Measurements from ENCODE around the gene RNF166.

RNF166 gene

DNA sequence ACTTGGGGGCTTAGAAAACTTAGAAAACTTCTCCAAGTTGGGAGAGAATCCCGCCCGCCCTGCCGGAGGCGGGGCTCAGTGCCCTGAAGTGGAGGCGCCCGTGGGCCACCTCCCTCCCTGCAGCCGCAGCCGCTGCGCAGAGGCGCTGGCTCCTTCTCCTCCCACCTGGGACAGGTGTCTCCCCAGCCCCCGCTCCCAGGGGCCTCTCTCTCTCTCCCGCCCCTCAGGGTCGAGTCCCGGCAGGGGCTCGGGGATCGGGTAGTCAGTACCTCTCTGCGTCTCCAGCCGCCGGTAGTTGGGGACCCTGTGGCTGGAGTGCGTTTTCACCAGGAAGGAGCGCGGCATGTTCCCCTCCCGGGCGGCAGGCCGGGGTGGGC lies 20.2 kb downstream of the RNF166 start:
- Histone ChIP-seq H3K4me3 (ENCODE audit: low read length) (peak overlapping the region; percentile 31), H3K36me3 (ENCODE audit: insufficient read depth, low read length) (no peaks in the 10 kb centered on the region), H3K4me1 (ENCODE audit: insufficient read depth, low read length) (peaks cover 18% of the 10 kb centered on the region), H2AFZ (ENCODE audit: low read depth, low read length) (no peak overlapping the region), H3K27me3 (ENCODE audit: insufficient read depth, low read length) (peaks cover 52% of the 10 kb centered on the region), H3K9me3 (ENCODE audit: low read length) (no peaks in the 10 kb centered on the region)

DNA sequence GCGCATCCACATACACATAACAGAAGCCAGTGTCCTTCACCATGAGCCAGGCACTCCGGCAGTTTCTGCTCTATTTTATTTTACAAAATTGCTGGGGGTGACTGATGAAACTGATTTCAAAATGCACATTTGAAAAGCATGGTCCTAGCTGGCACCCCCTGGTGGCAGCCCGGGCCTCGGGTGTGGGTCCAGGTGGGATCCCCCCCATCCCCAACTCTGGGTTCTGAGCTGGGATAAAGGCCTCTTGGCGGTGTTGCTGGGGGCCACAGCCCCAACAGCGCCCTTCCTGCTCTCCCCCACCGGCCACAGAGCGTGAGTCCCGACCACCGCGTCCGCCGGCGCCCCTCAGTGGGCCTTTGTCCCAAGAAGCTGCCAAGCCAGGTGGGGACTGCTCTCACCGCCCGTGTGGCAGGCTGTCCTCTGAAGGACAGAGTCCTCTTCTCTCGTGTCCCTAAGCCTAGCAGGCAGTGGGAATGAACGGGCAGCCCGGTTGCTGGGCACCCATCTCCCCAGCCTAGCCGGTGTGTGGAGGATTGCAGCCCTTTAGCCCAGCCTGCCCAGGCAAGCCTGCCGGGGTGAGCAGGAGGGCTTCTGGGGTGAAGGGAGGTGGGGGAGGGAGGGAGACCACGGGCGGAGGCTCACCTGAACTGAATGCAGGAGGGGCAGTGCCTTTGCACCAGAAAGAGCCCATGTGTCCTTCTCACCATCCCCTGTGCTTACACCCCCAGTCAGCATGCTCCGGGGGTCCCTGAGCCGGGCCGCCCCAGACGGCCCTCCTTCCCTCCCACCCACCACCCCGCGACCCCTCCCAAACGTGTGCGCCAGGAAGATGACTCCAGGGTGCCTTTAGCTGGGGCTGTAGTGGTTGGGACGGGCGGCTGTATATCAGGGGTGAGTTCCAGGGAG lies 20.8 kb downstream of the RNF166 start:
- Histone ChIP-seq H2AFZ (ENCODE audit: low read depth, low read length) (no peak overlapping the region), H3K9me3 (ENCODE audit: low read length) (no peaks in the 10 kb centered on the region), H3K4me1 (ENCODE audit: insufficient read depth, low read length) (peaks cover 18% of the 10 kb centered on the region), H3K27me3 (ENCODE audit: insufficient read depth, low read length) (peaks cover 46% of the 10 kb centered on the region), H3K4me3 (ENCODE audit: low read length) (peak overlapping the region; percentile 31), H3K36me3 (ENCODE audit: insufficient read depth, low read length) (no peaks in the 10 kb centered on the region)

DNA sequence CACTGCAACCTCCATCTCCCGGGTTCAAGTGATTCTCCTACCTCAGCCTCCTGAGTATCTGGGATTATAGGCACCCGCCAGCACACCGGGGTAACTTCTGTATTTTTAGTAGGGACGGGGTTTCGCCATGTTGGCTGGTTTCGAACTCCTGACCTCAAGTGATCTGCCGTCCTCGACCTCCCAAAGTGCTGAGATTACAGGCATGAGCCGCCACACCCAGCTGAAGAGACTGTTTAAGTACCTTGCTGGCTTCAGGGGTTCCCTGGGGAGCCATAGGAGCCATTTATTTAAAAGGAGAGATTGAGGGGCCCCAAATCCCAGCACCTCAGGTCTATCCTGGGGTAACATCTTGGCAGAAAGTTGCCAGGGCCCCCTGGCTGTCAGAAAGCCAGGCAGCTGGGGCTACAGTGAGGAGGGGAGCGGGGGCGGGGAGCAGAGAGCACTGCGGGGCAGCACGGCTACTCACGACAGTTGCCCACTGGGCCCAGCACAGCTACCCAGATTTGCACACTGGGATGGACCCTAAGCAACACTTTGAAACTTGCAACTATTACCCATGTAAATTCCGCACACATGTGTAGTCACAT lies 21.5 kb downstream of the RNF166 start:
- Histone ChIP-seq H3K4me3 (ENCODE audit: low read length) (no peak overlapping the region), H3K9me3 (ENCODE audit: low read length) (no peaks in the 10 kb centered on the region), H3K27me3 (ENCODE audit: insufficient read depth, low read length) (peaks cover 41% of the 10 kb centered on the region), H3K4me1 (ENCODE audit: insufficient read depth, low read length) (peaks cover 18% of the 10 kb centered on the region), H2AFZ (ENCODE audit: low read depth, low read length) (no peak overlapping the region), H3K36me3 (ENCODE audit: insufficient read depth, low read length) (no peaks in the 10 kb centered on the region)

- peaks cover 20% of the 10 kb centered on the region for H3K27me3 ChIP-seq (ENCODE audit: insufficient read depth, low read length)
- peaks cover 15% of the 10 kb centered on the region for H3K4me1 ChIP-seq (ENCODE audit: insufficient read depth, low read length)
- no peak overlapping the region for H3K4me3 ChIP-seq (ENCODE audit: low read length)
- H2AFZ ChIP-seq (ENCODE audit: low read depth, low read length): no peak overlapping the region
- no peaks in the 10 kb centered on the region for H3K36me3 ChIP-seq (ENCODE audit: insufficient read depth, low read length)
- no peaks in the 10 kb centered on the region for H3K9me3 ChIP-seq (ENCODE audit: low read length)
Measured at GRCh38 chr16:88681709-88682451, 24.3 kb downstream of the RNF166 start.

DNA sequence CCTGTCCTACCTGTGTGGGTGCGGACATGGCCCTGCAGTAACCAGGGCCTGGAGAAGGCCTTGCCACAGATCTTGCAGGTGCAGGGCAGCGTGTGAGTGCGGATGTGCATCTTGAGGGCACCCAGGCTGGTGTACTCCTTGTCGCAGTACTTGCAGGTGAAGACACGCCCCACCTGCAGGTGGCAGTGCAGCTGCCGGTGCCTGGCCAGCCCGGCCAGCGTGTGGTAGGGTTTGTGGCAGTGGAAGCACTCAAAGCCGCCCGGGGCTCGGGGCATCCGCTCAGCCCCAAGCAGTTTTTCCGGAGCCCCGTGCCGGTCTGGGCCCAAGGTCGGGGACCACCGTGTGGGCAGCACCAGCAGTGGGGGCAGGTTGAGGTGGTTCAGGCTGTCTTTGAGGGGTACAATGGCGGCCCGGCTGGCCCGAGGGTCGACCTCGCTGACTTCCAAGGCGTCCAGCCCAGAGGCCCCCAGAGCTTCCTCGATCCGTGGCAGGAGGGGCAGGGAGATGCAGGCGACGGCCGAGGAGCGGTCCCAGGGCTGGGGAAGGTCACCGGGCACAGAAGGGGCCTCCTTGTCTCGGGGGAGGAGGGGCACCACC lies 25.0 kb downstream of the RNF166 start:
- peaks cover 11% of the 10 kb centered on the region for H3K4me1 ChIP-seq (ENCODE audit: insufficient read depth, low read length)
- peaks cover 19% of the 10 kb centered on the region for H3K27me3 ChIP-seq (ENCODE audit: insufficient read depth, low read length)
- no peaks in the 10 kb centered on the region for H3K36me3 ChIP-seq (ENCODE audit: insufficient read depth, low read length)
- H3K4me3 ChIP-seq (ENCODE audit: low read length): no peak overlapping the region
- H2AFZ ChIP-seq (ENCODE audit: low read depth, low read length): no peak overlapping the region
- no peaks in the 10 kb centered on the region for H3K9me3 ChIP-seq (ENCODE audit: low read length)

GRCh38 chr16:88680554-88681083 lies 25.6 kb downstream of the RNF166 start:
- H3K4me3 ChIP-seq (ENCODE audit: low read length): no peak overlapping the region

GRCh38 chr16:88678224-88678979 lies 27.8 kb downstream of the RNF166 start:
- Histone ChIP-seq H3K4me1 (ENCODE audit: insufficient read depth, low read length) (peaks cover 5% of the 10 kb centered on the region), H3K36me3 (ENCODE audit: insufficient read depth, low read length) (no peaks in the 10 kb centered on the region), H2AFZ (ENCODE audit: low read depth, low read length) (no peak overlapping the region), H3K27me3 (ENCODE audit: insufficient read depth, low read length) (no peaks in the 10 kb centered on the region), H3K9me3 (ENCODE audit: low read length) (no peaks in the 10 kb centered on the region), H3K4me3 (ENCODE audit: low read length) (no peak overlapping the region)

More at GRCh38 chr16:88680554-88681083, 25.6 kb downstream of the RNF166 start:
- Histone ChIP-seq H3K36me3 (ENCODE audit: insufficient read depth, low read length) (no peaks in the 10 kb centered on the region), H2AFZ (ENCODE audit: low read depth, low read length) (no peak overlapping the region), H3K9me3 (ENCODE audit: low read length) (no peaks in the 10 kb centered on the region), H3K4me1 (ENCODE audit: insufficient read depth, low read length) (peaks cover 5% of the 10 kb centered on the region), H3K27me3 (ENCODE audit: insufficient read depth, low read length) (peaks cover 19% of the 10 kb centered on the region)

DNA sequence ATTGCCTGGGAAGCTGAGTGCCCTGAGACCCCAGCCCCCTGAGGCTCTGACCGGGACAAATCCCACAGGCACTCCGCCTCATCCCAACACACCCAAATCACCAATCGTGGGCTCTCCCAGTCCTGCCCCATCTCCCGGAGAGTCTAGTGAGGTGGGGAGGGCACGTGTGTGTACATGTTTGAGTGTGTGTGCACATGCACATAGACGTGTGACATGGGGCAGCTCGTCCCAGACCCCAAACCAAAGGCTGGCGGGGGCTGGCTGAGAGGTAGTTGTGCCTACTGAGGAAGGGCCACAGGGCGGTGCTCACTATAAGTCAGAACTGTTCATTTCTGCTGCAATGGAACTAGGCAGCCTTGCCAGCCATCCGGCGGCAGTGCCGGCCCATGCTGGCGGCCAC lies 28.5 kb downstream of the RNF166 start:
- Histone ChIP-seq H3K9me3 (ENCODE audit: low read length) (no peaks in the 10 kb centered on the region), H2AFZ (ENCODE audit: low read depth, low read length) (no peak overlapping the region), H3K4me1 (ENCODE audit: insufficient read depth, low read length) (peaks cover 5% of the 10 kb centered on the region), H3K27me3 (ENCODE audit: insufficient read depth, low read length) (no peaks in the 10 kb centered on the region), H3K36me3 (ENCODE audit: insufficient read depth, low read length) (no peaks in the 10 kb centered on the region), H3K4me3 (ENCODE audit: low read length) (no peak overlapping the region)

DNA sequence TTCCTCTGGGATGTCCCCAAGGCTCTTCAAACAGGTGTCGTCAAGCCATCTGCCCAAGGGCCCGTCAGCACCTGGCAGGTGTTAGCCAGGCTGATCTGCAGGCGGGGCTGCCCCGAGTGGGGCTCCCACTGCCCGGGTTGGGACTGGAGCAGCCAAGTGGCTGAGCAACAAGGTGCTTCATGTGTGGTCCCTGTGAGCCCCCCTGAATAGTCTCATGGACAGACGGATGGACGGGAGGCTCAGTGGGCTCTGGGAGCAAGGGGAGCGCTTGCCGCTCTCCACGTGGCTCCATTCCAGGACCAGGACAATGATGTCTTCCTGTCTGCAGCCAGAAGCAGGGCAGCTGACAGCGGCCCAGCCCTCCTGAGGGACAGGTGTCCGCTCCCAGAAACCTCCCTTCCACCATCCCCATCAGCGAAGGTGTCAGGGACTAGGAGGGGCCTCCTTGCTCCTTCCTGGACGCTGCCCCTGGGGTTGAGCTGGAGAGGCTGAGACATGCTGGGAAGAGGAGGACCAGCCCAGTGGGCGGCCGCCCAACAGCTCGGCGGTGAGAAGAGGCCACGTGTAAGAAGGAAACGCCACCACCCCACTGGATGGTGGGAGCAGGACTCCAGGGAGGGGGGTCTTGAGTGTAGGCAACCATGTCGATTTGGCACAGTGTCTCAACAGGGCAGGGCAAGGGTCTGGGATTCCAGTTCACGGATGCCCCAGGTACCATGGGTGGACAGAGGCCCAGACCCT lies 29.5 kb downstream of the RNF166 start:
- H2AFZ ChIP-seq (ENCODE audit: low read depth, low read length): no peak overlapping the region
- H3K4me3 ChIP-seq (ENCODE audit: low read length): no peak overlapping the region
- H3K9me3 ChIP-seq (ENCODE audit: low read length): no peaks in the 10 kb centered on the region
- no peaks in the 10 kb centered on the region for H3K36me3 ChIP-seq (ENCODE audit: insufficient read depth, low read length)
- H3K4me1 ChIP-seq (ENCODE audit: insufficient read depth, low read length): peaks cover 2% of the 10 kb centered on the region
- H3K27me3 ChIP-seq (ENCODE audit: insufficient read depth, low read length): no peaks in the 10 kb centered on the region

DNA sequence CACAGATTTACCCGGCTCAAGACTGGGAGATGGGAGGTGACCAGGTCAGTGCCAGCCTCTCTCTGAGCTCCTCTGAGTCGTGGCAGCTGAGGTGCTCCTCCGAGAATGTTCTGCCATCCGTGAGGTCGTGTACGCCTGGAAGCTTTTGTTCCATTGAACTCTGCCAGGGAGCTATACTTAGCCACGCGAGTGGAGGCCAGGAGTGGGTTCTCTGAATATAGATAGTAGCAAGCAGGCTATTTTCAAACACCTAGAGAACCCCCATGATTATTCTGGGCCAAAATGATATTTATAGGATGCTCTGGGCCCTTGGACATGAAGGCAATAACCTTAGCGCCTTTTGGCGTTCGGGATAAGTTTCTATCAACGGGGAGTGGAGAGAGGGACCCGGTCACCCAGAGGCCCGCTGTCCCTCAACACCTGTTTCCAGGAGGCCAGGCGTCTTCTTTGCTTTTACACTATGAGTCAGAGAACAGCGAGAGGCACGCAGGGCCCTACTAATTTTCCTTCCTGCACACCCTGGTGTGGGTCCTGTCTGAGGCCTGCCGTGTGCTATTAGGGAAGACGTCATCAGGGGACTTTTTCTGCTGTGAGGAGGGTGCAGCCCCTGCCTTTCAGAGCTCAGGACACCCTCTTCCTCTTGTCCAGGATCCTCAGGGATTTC lies 32.4 kb downstream of the RNF166 start:
- no peaks in the 10 kb centered on the region for H3K9me3 ChIP-seq (ENCODE audit: low read length)
- no peaks in the 10 kb centered on the region for H3K4me1 ChIP-seq (ENCODE audit: insufficient read depth, low read length)
- no peaks in the 10 kb centered on the region for H3K27me3 ChIP-seq (ENCODE audit: insufficient read depth, low read length)
- no peak overlapping the region for H2AFZ ChIP-seq (ENCODE audit: low read depth, low read length)
- no peak overlapping the region for H3K4me3 ChIP-seq (ENCODE audit: low read length)
- no peaks in the 10 kb centered on the region for H3K36me3 ChIP-seq (ENCODE audit: insufficient read depth, low read length)

DNA sequence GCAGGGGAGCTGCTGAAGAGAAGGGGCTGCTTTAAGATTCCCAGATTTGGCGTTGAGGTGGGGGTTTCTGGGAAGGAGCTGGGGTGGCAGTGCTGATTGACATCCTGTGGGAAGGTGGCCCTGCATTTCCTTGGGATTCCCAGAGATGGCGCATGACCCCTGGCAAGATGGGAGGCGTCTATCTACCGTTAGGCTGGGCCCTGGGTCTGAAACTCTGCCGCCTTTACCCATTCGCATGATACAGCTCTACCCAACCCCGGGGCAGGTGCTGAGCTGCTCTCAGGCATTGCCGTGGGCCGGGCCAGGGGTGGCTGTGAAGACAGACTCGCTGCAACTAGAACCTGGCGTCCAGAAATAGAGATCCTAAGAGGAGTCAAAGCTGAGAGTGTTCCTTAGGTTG lies 33.4 kb downstream of the RNF166 start:
- peaks cover 2% of the 10 kb centered on the region for H3K36me3 ChIP-seq (ENCODE audit: insufficient read depth, low read length)
- no peak overlapping the region for H2AFZ ChIP-seq (ENCODE audit: low read depth, low read length)
- no peaks in the 10 kb centered on the region for H3K27me3 ChIP-seq (ENCODE audit: insufficient read depth, low read length)
- no peak overlapping the region for H3K4me3 ChIP-seq (ENCODE audit: low read length)
- H3K9me3 ChIP-seq (ENCODE audit: low read length): no peaks in the 10 kb centered on the region
- no peaks in the 10 kb centered on the region for H3K4me1 ChIP-seq (ENCODE audit: insufficient read depth, low read length)
